Thyroid gland (tissue), 4 donors: ENCODE data around the gene NIPAL3.
"Not testable (repeated sequence)": the region's sequence is repeated elsewhere in the genome, so short reads cannot be mapped to it uniquely, and the experiment has no call there.

ENCODE experiments used
- POLR2A ChIP-seq, 2 donors: fragments of 450-650 bp; IDR thresholded peaks; one replicate each; pipeline ENCODE4 v1.6.1; 2017; ENCODE audit warnings: antibody characterized with exemption in 2 of 2, mild to moderate bottlenecking in 2 of 2, moderate library complexity in 1 of 2
- TF ChIP-seq, protein P1 (sequence below), 6 experiments: fragments of 200-600 bp in 3 of 6; fragments of 450-650 bp in 3 of 6; sonication (generic) in 3 of 6; IDR thresholded peaks; one replicate each; pipeline ENCODE4 v1.5.1; 2016 to 2019; ENCODE audit warnings: antibody characterized with exemption in 6 of 6, mild to moderate bottlenecking in 2 of 6, inconsistent platforms in 1 of 6, moderate library complexity in 1 of 6

DNA sequence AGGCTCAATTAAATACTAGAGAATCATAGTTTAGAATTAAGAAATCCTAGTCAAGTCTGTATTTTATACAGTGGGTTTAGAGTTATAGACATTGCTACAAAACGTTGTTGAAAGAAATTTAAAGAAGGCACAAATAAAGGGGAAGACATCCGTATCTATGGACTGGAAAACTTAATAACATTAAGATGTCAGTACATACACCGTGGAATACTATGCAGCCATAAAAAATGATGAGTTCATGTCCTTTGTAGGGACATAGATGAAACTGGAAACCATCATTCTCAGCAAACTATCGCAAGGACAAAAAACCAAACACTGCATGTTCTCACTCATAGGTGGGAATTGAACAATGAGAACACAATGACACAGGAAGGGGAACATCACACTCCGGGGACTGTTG lies 104.7 kb downstream of the NIPAL3 start:
- TF ChIP-seq POLR2A (IDR thresholded peaks at IDR 0.05) = not testable (repeated sequence)
- TF ChIP-seq, protein P1, sequence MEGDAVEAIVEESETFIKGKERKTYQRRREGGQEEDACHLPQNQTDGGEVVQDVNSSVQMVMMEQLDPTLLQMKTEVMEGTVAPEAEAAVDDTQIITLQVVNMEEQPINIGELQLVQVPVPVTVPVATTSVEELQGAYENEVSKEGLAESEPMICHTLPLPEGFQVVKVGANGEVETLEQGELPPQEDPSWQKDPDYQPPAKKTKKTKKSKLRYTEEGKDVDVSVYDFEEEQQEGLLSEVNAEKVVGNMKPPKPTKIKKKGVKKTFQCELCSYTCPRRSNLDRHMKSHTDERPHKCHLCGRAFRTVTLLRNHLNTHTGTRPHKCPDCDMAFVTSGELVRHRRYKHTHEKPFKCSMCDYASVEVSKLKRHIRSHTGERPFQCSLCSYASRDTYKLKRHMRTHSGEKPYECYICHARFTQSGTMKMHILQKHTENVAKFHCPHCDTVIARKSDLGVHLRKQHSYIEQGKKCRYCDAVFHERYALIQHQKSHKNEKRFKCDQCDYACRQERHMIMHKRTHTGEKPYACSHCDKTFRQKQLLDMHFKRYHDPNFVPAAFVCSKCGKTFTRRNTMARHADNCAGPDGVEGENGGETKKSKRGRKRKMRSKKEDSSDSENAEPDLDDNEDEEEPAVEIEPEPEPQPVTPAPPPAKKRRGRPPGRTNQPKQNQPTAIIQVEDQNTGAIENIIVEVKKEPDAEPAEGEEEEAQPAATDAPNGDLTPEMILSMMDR (IDR thresholded peaks at IDR 0.05) = not testable (repeated sequence)
